ENCODE results near the gene CKS1B. TPM values are rescaled to one million over a fixed set of nuclear protein-coding genes. Genes with fewer than 3 reads are reported as not detected.
A peak's percentile ranks its signal among the peaks of the same experiment; 100 is the strongest.

The CKS1B gene
- 49.0 and 89.3 TPM in 2 replicates for total RNA-seq

- peak; percentile 100 for DNase-seq
Observed at GRCh38 chr1:154974102-154974807, at the start of gene CKS1B. Gene CKS1B (plus strand): TSS chr1:154974681. CDS start chr1:154974746, 65 bp downstream.

- DNase-seq, result no peak
Observed at GRCh38 chr1:154925335-154926170, 48.9 kb upstream of the CKS1B start.

GRCh38 chr1:154926201-154926600 is 48.3 kb upstream of the CKS1B start:
- DNase-seq, result no peak

GRCh38 chr1:154931940-154932487 is 42.5 kb upstream of the CKS1B start:
- no peak for DNase-seq

GRCh38 chr1:154934358-154934948 is 40.0 kb upstream of the CKS1B start:
- DNase-seq, result no peak

GRCh38 chr1:154935749-154936554 is 38.5 kb upstream of the CKS1B start:
- no peak for DNase-seq

GRCh38 chr1:154936555-154937084 is 37.9 kb upstream of the CKS1B start, which contains the start of gene PMVK:
Gene PMVK (minus strand): TSS chr1:154936719. CDS start chr1:154936685, 34 bp downstream.
- peak; percentile 98 for DNase-seq

- peak; percentile 97 for DNase-seq
Observed at GRCh38 chr1:154937085-154937987, 37.1 kb upstream of the CKS1B start.

GRCh38 chr1:154937988-154938386 is 36.5 kb upstream of the CKS1B start:
- DNase-seq, result no peak

GRCh38 chr1:154938604-154939399 is 35.7 kb upstream of the CKS1B start:
- DNase-seq, result no peak

- no peak for DNase-seq
Observed at GRCh38 chr1:154940213-154940560, 34.3 kb upstream of the CKS1B start.

- no peak for DNase-seq
Observed at GRCh38 chr1:154940651-154941194, 33.8 kb upstream of the CKS1B start.

GRCh38 chr1:154941333-154942013 is 33.0 kb upstream of the CKS1B start:
- DNase-seq, result peak; percentile 17

GRCh38 chr1:154943649-154944400 is 30.7 kb upstream of the CKS1B start:
- DNase-seq, result peak; percentile 60

- DNase-seq, result no peak
Observed at GRCh38 chr1:154944401-154945159, 29.9 kb upstream of the CKS1B start.

GRCh38 chr1:154945160-154945961 is 29.1 kb upstream of the CKS1B start:
- DNase-seq, result no peak
